Skin epidermis (tissue), 12 donors: ENCODE measurements around the gene PROCA1.
A peak's percentile ranks its signal among the peaks of the same experiment; 100 is the strongest.
"Not testable (repeated sequence)": the region's sequence is repeated elsewhere in the genome, so short reads cannot be mapped to it uniquely, and the experiment has no call there.

Experiments
- H3K27ac ChIP-seq, 21 experiments: fragments of 200-600 bp; sonication (generic) in 11 of 21; one replicate each; pipeline ENCODE4 v1.5.0; 2020; ENCODE audit warnings: mild to moderate bottlenecking in 3 of 21, inconsistent platforms in 2 of 21, moderate library complexity in 2 of 21
- H3K4me3 ChIP-seq, 7 experiments: fragments of 200-600 bp; sonication (generic) in 2 of 7; one replicate each; pipeline ENCODE4 v1.5.0; 2020; ENCODE audit warnings: inconsistent platforms in 2 of 7, mild to moderate bottlenecking in 2 of 7, moderate library complexity in 1 of 7

The PROCA1 gene

GRCh38 chr17:28728364-28729200, 16.9 kb upstream of the PROCA1 start, which contains the start of gene NEK8:
Gene NEK8 (plus strand): TSS chr17:28728788. CDS start chr17:28728814, 26 bp downstream.
- peak within 1 kb of the TSS; percentile 51 to 71 (median 60) for H3K4me3 ChIP-seq

GRCh38 chr17:28726627-28727491, 15.2 kb upstream of the PROCA1 start:
- peak overlapping the region; percentile 56 to 71 (median 62) for H3K4me3 ChIP-seq

More at GRCh38 chr17:28728364-28729200, 16.9 kb upstream of the PROCA1 start, which contains the start of gene NEK8:
- H3K27ac ChIP-seq = peak within 1 kb of the TSS; percentile 54 to 100 (median 96)

GRCh38 chr17:28726226-28726626, 14.5 kb upstream of the PROCA1 start, which contains the start of gene TLCD1:
Gene TLCD1 (minus strand): TSS chr17:28726233. CDS start chr17:28726097, 136 bp downstream.
- peak within 1 kb of the TSS in 20 of 21 experiments; percentile 55 to 100 (median 96) for H3K27ac ChIP-seq
- H3K4me3 ChIP-seq = peak within 1 kb of the TSS; percentile 56 to 71 (median 62)

More at GRCh38 chr17:28726627-28727491, 15.2 kb upstream of the PROCA1 start:
- peak overlapping the region in 20 of 21 experiments; percentile 37 to 100 (median 96) for H3K27ac ChIP-seq

GRCh38 chr17:28725660-28726225, 14.1 kb upstream of the PROCA1 start:
- peak overlapping the region in 20 of 21 experiments; percentile 48 to 99 (median 86) for H3K27ac ChIP-seq
- peak overlapping the region; percentile 56 to 71 (median 62) for H3K4me3 ChIP-seq

GRCh38 chr17:28725166-28725659, 13.5 kb upstream of the PROCA1 start:
- Histone ChIP-seq H3K4me3 (peak overlapping the region; percentile 56 to 71 (median 62)), H3K27ac (peak overlapping the region in 20 of 21 experiments; percentile 48 to 99 (median 86))

GRCh38 chr17:28724500-28725165, 12.9 kb upstream of the PROCA1 start:
- Histone ChIP-seq H3K27ac (peak overlapping the region in 13 of 21 experiments; percentile 20 to 99 (median 86)), H3K4me3 (peak overlapping the region in 2 of 7 experiments; percentile 60 to 63)

GRCh38 chr17:28723836-28724499, 12.3 kb upstream of the PROCA1 start:
- peak overlapping the region in 10 of 21 experiments; percentile 2 to 98 (median 38) for H3K27ac ChIP-seq
- not testable (repeated sequence) for H3K4me3 ChIP-seq

GRCh38 chr17:28723159-28723835, 11.6 kb upstream of the PROCA1 start:
- Histone ChIP-seq H3K4me3 (no peak overlapping the region), H3K27ac (peak overlapping the region in 7 of 21 experiments; percentile 7 to 60 (median 20))

GRCh38 chr17:28722417-28723158, 10.9 kb upstream of the PROCA1 start:
- Histone ChIP-seq H3K4me3 (peak overlapping the region in 1 of 7 experiments; percentile 67), H3K27ac (peak overlapping the region in 6 of 21 experiments; percentile 10 to 95 (median 88))

- peak overlapping the region; percentile 62 to 83 (median 68) for H3K4me3 ChIP-seq
- peak overlapping the region in 18 of 21 experiments; percentile 68 to 96 (median 90) for H3K27ac ChIP-seq
Measured at GRCh38 chr17:28720997-28721329, 9.3 kb upstream of the PROCA1 start.

GRCh38 chr17:28720247-28720996, 8.7 kb upstream of the PROCA1 start:
- H3K27ac ChIP-seq = peak overlapping the region; percentile 51 to 96 (median 90)

GRCh38 chr17:28719021-28719433, 7.3 kb upstream of the PROCA1 start:
- Histone ChIP-seq H3K27ac (peak overlapping the region in 20 of 21 experiments; percentile 23 to 96 (median 89)), H3K4me3 (peak overlapping the region; percentile 62 to 83 (median 68))

More at GRCh38 chr17:28720247-28720996, 8.7 kb upstream of the PROCA1 start:
- peak overlapping the region; percentile 62 to 83 (median 68) for H3K4me3 ChIP-seq

- Histone ChIP-seq H3K4me3 (peak overlapping the region; percentile 37 to 83 (median 57)), H3K27ac (peak overlapping the region in 20 of 21 experiments; percentile 40 to 96 (median 89))
Measured at GRCh38 chr17:28718333-28719020, 6.8 kb upstream of the PROCA1 start.

GRCh38 chr17:28717578-28718332, 6.1 kb upstream of the PROCA1 start, which contains the start of gene RAB34:
Gene RAB34 (minus strand): TSS chr17:28717868. CDS start chr17:28717266, 602 bp downstream.
- H3K4me3 ChIP-seq = peak within 1 kb of the TSS; percentile 37 to 83 (median 57)
- H3K27ac ChIP-seq = peak within 1 kb of the TSS; percentile 40 to 96 (median 88)
